Stimulated activated CD8-positive, alpha-beta memory T cell treated with anti-CD3 and anti-CD28 coated beads, Interleukin-7, amount 100 ng/mL, for 1 hour (primary cell): ENCODE data around the gene RAPGEF5.

Experiments used
- DNase-seq, 2 donors: peaks; one replicate each; pipeline ENCODE4 v3.0.0-alpha.2; 2020; ENCODE audit warnings: low read depth in 2 of 2

RAPGEF5 gene

DNA sequence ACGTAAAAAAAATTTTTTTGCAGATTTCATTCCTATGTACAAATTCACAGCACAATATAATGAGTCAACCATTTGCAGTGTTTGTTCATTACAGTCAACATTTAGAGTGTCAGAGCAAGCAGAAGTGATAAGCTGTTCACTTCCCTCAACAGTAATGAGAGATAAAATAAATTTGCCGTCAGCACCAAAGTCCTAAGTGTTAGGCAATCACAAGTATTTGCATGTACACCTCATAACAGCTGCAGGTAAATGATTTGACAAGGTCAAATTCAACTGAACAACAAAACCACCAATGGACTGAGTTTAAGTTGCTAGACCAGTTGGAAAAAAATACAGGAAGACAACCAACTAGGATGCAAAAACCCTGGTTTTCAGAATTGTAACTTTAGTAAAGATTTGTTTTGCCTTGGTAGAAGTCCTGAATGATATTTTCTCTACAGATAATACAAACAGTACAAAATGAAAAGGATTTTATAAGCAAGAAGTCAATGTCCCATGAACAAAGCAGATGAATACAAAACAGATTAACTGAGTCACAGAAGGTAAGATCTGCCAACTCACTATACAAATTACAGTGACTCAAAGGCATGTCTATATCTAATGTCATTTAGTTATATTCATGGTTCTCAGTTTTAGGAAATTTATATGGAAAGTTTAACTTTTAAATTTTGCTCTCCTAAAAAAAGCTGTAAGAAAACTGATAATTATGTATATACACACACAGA is 10.4 kb downstream of the RAPGEF5 start:
- DNase-seq = no peak

DNA sequence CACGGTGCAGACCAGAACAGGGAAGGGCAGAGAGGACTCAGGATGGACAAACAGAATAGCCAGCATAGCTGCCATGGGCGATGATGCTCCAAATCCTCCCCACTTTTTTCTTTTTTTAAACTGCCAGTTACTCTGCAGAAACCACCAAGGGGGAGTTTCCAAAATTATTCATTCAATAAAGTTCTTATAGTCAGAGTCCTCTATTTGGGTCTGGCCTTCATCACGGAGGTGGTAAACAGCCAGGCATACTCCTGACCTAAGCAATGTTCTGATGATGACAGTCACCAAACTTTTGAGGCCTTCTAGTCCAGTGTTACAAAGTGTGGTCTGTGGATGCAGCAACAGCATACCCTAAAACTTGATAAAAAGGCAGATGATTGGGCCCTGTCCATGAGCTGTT is 12.3 kb downstream of the RAPGEF5 start:
- no peak for DNase-seq

DNA sequence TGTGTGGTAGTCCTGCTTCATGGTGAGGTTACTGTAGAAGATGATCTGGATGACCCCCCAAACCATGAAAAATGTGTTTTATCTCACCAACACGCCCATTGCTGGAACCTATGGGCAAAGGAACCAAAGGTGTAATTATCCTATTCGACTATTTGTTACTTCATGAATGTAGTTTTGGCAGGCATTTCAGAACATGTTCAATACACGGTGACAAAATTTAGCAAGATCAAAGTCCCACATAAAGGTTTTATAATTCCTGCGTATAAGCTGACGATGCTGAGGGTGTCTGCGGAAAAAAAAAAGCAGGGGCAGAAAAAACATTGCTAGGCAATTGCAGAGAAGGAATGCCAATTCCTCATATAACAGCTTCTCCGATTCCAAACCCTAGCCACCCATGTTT is 13.3 kb downstream of the RAPGEF5 start:
- DNase-seq = no peak

DNA sequence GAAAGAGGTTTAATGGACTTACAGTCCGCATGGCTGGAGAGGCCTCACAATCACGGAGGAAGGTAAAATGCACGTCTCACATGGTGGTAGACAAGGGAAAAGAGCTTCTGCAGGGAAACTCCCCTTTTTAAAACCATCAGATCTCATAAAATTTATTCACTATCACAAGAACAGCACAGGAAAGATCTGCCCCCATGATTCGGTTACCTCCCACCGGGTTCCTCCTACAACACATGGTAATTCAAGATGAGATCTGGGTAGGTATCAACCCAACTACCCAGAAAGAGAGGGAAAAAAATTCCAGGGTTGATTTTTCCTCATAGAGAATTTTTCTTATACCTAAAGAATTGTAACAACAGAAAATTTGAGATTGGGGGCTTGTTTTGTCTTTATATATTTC is 13.9 kb downstream of the RAPGEF5 start:
- no peak for DNase-seq

DNA sequence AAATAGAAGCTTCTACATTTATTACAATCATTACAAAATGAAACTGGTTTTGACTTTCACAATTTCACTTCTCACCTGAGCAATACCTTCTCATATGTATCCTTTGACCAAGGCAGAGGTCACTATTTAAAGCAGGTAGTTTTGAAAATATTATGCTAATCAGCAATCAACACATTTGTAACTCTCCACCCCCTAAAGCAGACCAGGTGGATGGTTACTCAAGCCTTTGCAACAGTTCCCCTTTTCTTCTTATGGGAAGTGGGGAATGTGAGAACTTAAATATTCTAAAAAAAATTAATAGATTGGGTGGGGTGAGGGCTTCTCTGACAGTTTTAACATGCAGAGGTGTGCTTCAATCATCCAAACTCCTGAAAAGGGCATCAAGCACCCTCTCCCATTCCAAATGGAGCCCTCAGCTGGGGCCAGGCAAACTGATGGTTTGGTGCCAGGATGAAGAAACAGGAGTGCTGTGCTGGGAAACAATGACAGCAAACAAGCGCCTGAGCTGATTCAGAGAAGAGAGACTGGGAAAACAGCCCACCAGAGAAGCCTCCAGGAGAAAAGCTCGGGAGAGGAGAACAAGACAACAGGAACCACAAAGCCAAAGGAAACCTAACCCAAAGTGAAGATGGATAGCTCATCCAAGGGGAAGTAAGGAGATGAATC is 17.1 kb downstream of the RAPGEF5 start:
- DNase-seq = no peak

DNA sequence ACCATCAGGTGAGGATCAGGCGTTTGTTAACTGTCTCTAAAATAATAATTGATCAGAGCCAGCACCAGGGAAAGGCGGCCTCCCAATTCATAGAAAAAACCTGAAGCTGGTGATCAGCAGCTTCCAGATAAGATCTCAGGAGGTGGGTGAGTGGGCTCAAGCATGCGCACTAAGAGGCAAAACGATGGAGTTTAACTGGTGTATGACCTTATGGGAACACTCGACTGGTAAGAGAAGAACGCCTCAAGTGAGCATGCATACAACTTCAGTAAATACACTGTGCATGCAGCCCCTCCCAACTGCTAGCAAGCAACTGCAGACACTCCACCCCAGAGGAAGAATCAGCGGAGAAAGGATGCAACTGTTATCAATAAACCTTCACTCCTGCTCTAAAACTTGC is 18.1 kb downstream of the RAPGEF5 start:
- DNase-seq = no peak

DNA sequence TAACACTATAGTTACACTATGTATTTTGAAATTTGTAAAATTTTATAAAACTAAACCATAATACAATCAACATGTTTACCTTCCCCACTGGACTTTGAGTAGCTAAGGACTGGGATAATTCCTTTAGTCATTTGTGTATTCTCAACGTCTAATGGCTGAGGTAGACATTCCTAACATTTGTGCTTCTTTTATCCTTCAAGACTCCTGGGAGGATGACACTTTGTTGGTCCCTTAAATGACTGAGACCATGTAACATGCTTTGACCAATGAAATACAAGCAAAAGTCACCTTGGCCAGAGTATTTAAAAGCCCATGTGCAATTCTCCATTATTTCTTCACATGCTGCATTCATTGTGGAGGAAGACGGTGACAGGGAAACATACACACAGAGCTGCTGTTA is 18.5 kb downstream of the RAPGEF5 start:
- no peak for DNase-seq

DNA sequence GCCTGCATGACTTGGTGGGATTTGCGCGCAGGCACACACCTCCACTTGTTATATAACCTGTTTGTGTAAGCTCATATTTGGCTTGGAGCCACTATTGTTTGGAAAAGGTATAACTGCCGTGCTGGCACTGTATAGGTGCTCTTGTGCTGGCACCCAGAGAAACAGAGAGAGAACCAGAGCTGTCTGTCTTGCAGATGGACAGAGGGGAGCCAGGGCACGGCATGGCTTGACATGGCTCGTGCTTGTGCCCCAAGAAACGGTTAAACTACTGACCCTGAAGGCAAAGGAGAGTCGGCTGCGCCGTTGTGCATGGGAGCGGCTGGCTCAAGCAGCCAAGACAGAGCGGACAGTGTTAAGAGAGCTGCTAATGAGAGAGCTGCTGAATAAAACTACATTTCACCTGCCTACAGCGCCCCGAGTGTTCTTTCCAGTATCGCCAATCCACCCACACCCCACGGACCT is 23.2 kb downstream of the RAPGEF5 start:
- DNase-seq = no peak

DNA sequence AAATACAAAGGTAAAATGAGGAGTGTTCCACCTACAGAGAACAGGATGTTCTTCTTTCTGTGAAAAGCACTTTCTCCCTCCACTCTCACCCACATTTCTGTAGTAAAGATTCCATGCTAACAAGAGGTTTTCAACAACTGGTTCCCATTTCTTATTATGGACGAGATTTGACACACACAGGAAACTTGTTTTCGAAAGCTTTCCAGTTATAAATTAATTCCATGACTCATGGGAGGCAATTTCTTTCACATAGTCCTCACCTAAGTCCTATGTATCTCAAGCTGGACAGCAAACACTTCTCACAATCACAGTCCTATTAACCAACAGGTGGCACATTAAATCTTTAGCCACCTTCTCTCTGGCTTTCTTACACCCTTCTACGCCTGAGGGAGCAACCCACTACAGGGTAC is 24.5 kb downstream of the RAPGEF5 start:
- DNase-seq = no peak

DNA sequence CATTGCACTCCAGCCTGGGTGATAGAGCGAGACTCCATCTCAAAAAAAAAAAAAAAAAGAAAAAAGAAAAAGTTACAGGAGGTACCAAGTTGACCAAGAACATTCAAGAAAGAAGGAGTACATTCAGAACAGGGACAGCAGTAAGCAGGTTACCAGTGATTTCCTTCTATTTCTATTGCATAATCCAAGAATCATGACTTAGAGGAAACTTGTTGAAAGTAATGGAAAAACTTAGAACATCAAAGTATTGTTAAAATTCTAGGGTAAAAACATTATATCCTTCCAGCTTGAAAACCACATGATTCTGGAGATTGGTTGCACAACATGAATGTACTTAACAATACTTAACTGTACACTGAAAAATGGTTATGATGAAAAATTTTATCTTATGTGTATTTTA is 25.2 kb downstream of the RAPGEF5 start:
- no peak for DNase-seq

DNA sequence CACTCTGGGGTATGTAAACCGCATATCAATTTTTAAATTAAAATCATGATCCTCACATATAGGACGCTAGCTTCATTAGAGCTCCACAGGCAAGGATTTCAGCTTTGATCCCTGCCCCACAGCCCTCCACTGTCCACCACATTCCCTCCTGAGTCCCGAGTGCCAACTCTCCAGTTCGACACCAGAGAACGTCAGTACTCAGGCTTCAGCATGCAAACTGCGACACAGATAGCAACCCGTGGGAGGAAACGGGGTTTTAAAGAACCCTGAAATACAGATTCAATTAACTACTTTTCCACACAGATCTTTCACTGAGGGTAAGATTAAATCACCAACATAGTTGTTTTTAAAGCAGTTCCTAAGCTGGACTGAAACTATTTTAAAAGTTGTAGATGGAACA is 26.1 kb downstream of the RAPGEF5 start:
- DNase-seq = no peak

DNA sequence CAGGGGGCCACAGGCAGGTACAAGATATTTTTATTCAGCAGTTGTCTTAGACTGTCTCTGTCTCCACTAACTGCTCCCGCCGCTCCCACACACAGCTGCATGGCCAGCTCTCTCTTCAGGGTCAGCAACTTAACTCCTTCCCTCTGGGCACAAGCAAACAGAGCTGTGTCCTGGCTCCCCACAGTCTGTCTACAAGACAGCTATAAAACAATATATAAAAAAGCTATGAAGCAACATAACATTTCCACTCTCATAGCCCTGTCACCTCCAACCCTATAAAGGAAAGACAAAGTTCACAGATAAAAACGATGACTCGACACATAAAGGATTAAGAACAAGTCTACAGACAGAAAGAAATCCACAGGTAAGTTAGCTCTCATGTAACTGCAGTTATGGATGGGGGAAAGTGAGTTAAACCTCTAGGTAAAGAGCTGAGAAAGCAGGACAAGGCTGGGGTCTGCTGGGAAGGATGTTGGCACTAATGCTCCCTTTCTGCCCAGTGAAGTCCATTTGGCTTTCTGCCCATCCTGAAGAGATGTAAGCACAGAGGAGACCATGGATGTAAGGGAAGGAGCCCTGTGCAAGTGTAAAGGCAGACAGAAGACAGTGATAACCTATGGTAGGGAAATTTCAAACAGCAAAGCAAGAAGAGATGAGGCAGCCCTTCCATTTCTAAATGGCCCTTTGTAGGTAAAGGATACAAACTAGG is 27.0 kb downstream of the RAPGEF5 start:
- no peak for DNase-seq

DNA sequence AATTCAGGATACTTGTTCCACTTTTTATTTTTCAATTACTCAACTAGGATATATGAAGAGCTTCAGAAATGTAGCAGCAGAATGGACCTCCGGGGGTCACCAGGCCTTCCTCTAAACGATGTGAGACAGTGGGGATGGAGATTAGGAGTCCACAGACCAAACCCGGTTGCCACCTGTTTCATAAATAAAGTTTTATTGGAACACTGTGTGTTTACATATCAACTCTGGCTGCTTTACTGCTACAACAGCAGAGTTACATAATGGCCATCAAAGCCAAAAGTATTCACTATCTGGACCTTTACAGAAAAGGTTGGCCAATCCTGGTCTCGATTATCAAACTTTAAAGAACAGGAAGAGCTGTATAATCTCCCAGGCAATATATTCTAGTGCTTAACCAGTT is 30.8 kb downstream of the RAPGEF5 start:
- no peak for DNase-seq

DNA sequence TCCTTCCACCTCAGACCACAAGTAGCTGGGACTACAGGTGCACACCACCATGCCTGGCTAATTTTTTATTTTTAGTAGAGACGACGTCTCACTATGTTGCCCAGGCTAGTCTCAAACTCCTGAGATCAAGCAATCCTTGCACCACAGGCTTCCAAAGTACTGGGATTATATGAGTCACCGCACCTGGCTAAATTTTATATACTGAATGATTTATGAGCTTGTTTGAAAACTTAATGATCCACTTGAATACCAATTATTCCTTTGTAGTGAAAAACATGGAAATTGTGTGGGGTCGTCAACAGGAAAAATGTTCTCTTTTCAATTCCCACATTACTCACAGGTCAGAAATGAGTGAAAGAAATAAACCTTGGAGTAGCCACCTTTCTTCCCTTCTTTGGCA is 31.3 kb downstream of the RAPGEF5 start:
- DNase-seq = no peak

DNA sequence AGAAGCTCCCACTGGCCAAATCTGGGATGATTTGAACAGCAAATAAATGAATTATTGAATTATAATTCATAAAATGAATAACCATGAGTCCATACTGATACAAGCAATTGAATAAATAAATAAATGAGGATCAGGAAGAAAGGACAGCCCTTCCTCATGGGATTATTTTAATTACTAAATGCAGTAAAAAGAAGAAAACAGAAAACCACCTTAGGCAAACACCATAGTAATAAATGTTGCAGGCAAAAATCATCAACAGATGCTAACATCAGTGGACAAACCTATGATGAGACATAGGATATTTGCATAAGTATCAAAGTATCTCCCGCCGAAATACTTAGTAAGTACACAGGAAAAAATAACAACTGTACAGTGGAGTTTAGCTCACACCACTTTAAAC is 33.2 kb downstream of the RAPGEF5 start:
- DNase-seq = no peak

DNA sequence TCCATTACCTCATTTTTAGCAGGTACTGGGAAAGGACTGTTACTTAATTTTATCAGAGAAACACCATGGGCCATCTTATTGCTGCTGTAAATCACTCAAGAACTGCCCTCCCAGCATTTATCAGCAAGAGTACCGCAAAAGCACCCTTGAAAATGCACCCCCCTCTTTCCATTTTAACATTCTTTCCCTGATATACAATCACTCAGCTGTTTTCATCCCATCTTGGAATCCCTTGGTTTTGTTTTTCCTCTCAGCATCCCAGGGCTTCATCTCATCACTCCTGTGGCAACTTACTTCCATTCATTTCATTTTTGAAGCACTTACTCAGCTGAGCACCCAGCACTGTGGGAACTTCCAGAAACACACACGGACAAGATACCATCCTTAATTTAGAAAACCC is 36.5 kb downstream of the RAPGEF5 start:
- DNase-seq = no peak

DNA sequence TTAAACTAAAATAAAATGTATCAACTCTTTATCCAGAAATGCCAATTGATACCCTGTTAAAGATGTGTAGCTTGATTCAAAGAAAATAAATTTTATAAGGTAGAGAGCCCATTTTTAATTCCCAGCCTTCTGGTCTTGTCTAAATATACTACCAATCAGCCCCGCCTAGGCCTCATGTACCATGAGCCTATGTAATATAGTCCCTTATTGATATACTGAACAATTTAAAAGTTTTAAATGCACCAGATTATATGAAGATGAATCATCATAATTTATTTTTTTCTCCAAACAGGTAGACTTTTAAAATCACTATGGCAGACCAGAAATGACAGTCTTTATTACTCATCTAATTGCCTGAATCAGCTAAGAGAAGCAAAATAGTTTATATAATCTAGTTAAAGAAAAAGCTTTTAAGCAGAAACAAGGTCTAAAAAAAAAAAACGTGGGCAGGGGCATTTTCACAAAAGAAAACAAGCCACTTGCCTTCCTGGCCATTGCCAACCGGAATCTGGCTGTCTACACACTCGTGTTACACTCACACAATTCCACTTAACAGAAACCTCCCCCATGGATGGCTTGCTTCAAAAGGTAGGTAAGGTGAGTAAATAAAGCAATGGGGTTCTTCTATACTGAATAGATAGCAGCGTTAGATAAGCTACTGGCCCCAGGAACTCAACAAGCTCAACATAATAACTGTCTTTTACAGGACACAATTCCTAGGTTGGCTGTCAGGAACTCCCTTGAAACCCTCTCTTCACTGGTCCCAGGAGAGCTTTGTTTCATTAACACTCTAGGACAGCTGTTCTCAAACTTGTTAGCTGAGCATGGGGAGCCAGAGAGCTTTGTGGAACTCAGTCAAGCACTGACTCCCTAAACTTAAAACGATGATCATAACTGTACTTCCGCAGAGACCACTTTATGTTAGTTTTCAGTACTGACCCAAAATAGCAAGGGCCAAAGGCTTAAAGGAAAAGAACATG is 37.2 kb downstream of the RAPGEF5 start:
- no peak for DNase-seq

DNA sequence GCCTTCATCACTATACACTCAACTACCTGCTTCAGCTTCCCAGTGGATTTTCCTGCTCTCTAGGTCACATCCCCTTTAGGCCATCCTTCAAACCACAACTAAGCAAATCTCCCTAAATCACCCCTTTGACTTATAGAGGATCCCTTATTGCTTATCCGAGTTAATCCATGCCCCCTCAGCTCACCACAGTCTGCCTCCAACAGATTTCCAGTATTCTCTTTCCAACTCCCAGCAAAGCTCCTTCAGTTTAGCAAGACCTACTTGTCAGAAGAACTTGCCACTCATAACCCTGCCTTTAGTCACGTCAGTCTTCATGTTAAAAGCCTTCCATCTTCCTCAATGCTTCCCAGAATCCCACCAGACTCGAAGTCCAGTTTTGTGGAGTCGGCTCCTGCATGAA is 38.6 kb downstream of the RAPGEF5 start:
- no peak for DNase-seq

DNA sequence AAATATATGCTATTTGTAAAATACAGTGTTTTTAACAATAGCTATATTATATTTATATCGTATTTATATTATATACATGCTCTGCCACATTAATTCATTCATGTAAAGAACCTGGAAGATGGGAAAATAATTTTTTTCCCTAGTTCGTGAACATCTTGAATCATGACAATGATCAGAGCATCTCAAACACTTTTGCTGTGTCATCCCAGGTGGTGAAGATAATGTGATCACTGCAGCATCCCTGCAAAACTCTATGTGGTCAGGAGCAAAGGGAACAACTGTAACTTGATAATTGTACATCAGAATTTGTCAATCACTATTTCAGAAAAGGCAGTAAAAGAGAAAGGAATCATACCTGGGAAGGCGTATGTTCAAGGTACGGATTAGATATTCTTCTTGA is 39.3 kb downstream of the RAPGEF5 start:
- DNase-seq = no peak

DNA sequence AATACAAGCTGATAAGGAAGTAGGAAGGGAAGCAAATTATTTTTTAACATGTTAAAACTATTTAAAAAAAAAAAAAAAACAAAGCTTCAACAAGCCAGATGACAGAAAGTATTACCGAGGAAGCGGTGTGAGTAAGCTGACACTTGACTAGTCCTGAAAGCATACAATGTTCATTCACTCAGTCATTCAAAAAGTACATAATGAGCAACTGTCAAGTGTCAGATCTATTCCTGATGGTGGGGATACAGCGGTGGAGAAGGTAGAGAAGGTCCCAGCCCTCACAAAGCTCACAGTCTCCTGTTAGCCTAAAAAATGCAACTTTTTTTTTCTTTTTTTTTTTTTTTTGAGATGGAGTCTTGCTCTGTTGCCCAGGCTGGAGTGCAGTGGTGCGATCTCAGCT is 40.0 kb downstream of the RAPGEF5 start:
- DNase-seq = no peak

DNA sequence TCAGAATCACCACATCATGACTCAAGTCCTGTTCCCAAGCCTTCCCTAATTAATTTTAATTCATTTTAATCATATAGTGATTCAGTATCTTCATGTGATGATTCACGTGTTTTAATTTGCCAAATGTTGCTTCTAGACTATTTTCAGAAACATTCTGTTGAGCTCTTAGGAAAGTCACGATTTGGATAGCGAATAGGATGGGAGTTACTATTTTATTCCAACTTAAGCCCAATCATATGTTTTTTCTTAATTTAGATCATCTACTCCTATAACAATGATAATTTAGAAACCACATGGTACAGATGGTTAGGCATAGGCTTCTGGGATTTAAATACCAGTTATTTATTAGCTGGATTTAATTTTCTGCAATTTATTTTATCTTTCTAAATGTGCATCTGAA is 49.1 kb downstream of the RAPGEF5 start:
- DNase-seq = no peak

DNA sequence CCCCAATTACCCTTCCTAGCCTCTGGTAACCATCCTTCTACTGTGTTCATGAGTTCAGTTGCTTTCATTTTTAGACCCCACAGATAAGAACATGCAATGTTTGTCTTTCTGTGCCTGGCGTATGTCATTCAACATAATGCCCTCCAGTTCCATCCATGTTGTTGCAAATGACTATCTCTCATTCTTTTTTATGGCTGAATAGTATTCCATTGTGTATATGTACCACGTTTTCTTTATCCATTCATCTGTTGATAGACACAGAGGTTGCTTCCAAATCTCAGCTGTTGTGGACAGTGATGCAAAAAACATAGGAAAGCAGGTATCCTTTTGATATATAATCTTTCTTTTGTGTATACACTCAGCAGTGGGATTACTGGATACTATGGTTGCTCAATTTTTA is 51.2 kb downstream of the RAPGEF5 start:
- DNase-seq = no peak
